Neural progenitor cell (in vitro differentiated cells): Measurements from ENCODE around the gene UBE3C.

Experiments used
- EZH2 ChIP-seq: fragments of 200-600 bp; sonication (generic); IDR thresholded peaks from 2 replicates; pipeline ENCODE4 v1.6.1; 2017; ENCODE audit warnings: antibody characterized with exemption, mild to moderate bottlenecking, moderate library complexity
- EZH2phosphoT487 ChIP-seq: fragments of 200-600 bp; sonication (generic); IDR thresholded peaks from 2 replicates; pipeline ENCODE4 v1.6.1; 2017; ENCODE audit warnings: antibody characterized with exemption
- TF ChIP-seq, protein P1 (sequence below): fragments of 200-600 bp; sonication (generic); IDR thresholded peaks from 2 replicates; pipeline ENCODE4 v1.5.1; 2017; ENCODE audit warnings: antibody characterized with exemption, mild to moderate bottlenecking

DNA sequence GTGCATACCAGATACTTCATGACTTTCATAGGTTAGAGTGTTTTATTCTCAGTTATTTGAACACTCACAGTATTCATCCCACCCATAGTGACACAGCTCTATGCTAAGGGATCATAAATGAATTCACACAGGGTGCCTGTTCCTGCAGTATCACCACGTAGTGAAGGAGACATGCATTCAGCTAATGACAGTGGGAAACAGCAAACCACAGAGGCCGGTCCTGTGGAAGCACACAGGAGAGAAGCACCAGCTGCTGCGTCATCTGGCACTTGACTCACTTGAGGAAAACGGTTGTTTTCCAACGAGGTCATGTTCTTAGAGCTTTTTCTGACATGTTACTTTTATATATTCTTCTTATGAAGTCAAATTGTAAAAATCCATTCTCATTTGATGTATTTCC, 73.0 kb downstream of the UBE3C start:
- TF ChIP-seq, protein P1, sequence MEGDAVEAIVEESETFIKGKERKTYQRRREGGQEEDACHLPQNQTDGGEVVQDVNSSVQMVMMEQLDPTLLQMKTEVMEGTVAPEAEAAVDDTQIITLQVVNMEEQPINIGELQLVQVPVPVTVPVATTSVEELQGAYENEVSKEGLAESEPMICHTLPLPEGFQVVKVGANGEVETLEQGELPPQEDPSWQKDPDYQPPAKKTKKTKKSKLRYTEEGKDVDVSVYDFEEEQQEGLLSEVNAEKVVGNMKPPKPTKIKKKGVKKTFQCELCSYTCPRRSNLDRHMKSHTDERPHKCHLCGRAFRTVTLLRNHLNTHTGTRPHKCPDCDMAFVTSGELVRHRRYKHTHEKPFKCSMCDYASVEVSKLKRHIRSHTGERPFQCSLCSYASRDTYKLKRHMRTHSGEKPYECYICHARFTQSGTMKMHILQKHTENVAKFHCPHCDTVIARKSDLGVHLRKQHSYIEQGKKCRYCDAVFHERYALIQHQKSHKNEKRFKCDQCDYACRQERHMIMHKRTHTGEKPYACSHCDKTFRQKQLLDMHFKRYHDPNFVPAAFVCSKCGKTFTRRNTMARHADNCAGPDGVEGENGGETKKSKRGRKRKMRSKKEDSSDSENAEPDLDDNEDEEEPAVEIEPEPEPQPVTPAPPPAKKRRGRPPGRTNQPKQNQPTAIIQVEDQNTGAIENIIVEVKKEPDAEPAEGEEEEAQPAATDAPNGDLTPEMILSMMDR: no peak
- no peak for TF ChIP-seq EZH2
- TF ChIP-seq EZH2phosphoT487: no peak
